Measurements from ENCODE around the gene PIK3IP1.

PIK3IP1 gene

GRCh38 chr22:31259798-31260473 lies 32.4 kb downstream of the PIK3IP1 start:
- in situ Hi-C loops (cut with MboI; ENCODE audit: low sequenced_read_pairs), result no loop called here

- in situ Hi-C loops (cut with MboI; ENCODE audit: low sequenced_read_pairs), result no loop called here
Observed at GRCh38 chr22:31253949-31254348, 38.3 kb downstream of the PIK3IP1 start.

GRCh38 chr22:31250740-31251600 lies 41.3 kb downstream of the PIK3IP1 start:
- in situ Hi-C loops (cut with MboI; ENCODE audit: low sequenced_read_pairs), result no loop called here

- in situ Hi-C loops (cut with MboI; ENCODE audit: low sequenced_read_pairs), result loop anchor here (25.0 kb wide), 1 partner anchor 487 kb away; no protein-coding TSS in a partner anchor
Observed at GRCh38 chr22:31248965-31249958, 43.0 kb downstream of the PIK3IP1 start.

GRCh38 chr22:31248138-31248745 lies 44.0 kb downstream of the PIK3IP1 start:
- in situ Hi-C loops (cut with MboI; ENCODE audit: low sequenced_read_pairs), result loop anchor here (25.0 kb wide), 1 partner anchor 486 kb away; no protein-coding TSS in a partner anchor

- in situ Hi-C loops (cut with MboI; ENCODE audit: low sequenced_read_pairs), result loop anchor here (25.0 kb wide), 1 partner anchor 485 kb away; no protein-coding TSS in a partner anchor
Observed at GRCh38 chr22:31247726-31248125, 44.6 kb downstream of the PIK3IP1 start.

- in situ Hi-C loops (cut with MboI; ENCODE audit: low sequenced_read_pairs), result loop anchor here (25.0 kb wide), 1 partner anchor 484 kb away; no protein-coding TSS in a partner anchor
Observed at GRCh38 chr22:31246687-31247086, 45.6 kb downstream of the PIK3IP1 start.

GRCh38 chr22:31245998-31246397 lies 46.3 kb downstream of the PIK3IP1 start:
- in situ Hi-C loops (cut with MboI; ENCODE audit: low sequenced_read_pairs), result loop anchor here (25.0 kb wide), 1 partner anchor 484 kb away; no protein-coding TSS in a partner anchor

GRCh38 chr22:31244943-31245451 lies 47.3 kb downstream of the PIK3IP1 start:
- in situ Hi-C loops (cut with MboI; ENCODE audit: low sequenced_read_pairs), result loop anchor here (25.0 kb wide), 1 partner anchor 483 kb away; no protein-coding TSS in a partner anchor

- in situ Hi-C loops (cut with MboI; ENCODE audit: low sequenced_read_pairs), result loop anchor here (25.0 kb wide), 1 partner anchor 482 kb away; no protein-coding TSS in a partner anchor
Observed at GRCh38 chr22:31244046-31244942, 48.0 kb downstream of the PIK3IP1 start.

GRCh38 chr22:31243339-31244045 lies 48.8 kb downstream of the PIK3IP1 start:
- in situ Hi-C loops (cut with MboI; ENCODE audit: low sequenced_read_pairs), result loop anchor here (25.0 kb wide), 1 partner anchor 481 kb away; no protein-coding TSS in a partner anchor

GRCh38 chr22:31241936-31242335 lies 50.4 kb downstream of the PIK3IP1 start:
- in situ Hi-C loops (cut with MboI; ENCODE audit: low sequenced_read_pairs), result loop anchor here (25.0 kb wide), 1 partner anchor 480 kb away; no protein-coding TSS in a partner anchor

- in situ Hi-C loops (cut with MboI; ENCODE audit: low sequenced_read_pairs), result loop anchor here (25.0 kb wide), 1 partner anchor 479 kb away; no protein-coding TSS in a partner anchor
Observed at GRCh38 chr22:31241200-31241599, 51.1 kb downstream of the PIK3IP1 start.

GRCh38 chr22:31239771-31240370 lies 52.4 kb downstream of the PIK3IP1 start:
- in situ Hi-C loops (cut with MboI; ENCODE audit: low sequenced_read_pairs), result loop anchor here (25.0 kb wide), 1 partner anchor 478 kb away; no protein-coding TSS in a partner anchor

GRCh38 chr22:31238057-31238456 lies 54.2 kb downstream of the PIK3IP1 start:
- in situ Hi-C loops (cut with MboI; ENCODE audit: low sequenced_read_pairs), result loop anchor here (25.0 kb wide), 1 partner anchor 476 kb away; no protein-coding TSS in a partner anchor

- in situ Hi-C loops (cut with MboI; ENCODE audit: low sequenced_read_pairs), result loop anchor here (25.0 kb wide), 1 partner anchor 474 kb away; no protein-coding TSS in a partner anchor
Observed at GRCh38 chr22:31236044-31236443, 56.2 kb downstream of the PIK3IP1 start.

- in situ Hi-C loops (cut with MboI; ENCODE audit: low sequenced_read_pairs), result loop anchor here (25.0 kb wide), 1 partner anchor 473 kb away; no protein-coding TSS in a partner anchor
Observed at GRCh38 chr22:31235081-31235480, 57.2 kb downstream of the PIK3IP1 start.

Data from HL-60/S4 treated with retinoic acid at 250 ng/mL for 4 days and 3 days (cell line).